NCI-H82 treated with DMSO at 0.1 percent for 48 hours (cell line): ENCODE data around the gene ZMYND12.
A peak's percentile ranks its signal among the peaks of the same experiment; 100 is the strongest.
"Not testable (repeated sequence)": the region's sequence is repeated elsewhere in the genome, so short reads cannot be mapped to it uniquely, and the experiment has no call there.

Experiments
- DNase-seq: peaks from one replicate; lab custom pipeline; 2025; ENCODE audit not compliant: unreplicated experiment; lab: John Stamatoyannopoulos, UW

Gene ZMYND12

DNA sequence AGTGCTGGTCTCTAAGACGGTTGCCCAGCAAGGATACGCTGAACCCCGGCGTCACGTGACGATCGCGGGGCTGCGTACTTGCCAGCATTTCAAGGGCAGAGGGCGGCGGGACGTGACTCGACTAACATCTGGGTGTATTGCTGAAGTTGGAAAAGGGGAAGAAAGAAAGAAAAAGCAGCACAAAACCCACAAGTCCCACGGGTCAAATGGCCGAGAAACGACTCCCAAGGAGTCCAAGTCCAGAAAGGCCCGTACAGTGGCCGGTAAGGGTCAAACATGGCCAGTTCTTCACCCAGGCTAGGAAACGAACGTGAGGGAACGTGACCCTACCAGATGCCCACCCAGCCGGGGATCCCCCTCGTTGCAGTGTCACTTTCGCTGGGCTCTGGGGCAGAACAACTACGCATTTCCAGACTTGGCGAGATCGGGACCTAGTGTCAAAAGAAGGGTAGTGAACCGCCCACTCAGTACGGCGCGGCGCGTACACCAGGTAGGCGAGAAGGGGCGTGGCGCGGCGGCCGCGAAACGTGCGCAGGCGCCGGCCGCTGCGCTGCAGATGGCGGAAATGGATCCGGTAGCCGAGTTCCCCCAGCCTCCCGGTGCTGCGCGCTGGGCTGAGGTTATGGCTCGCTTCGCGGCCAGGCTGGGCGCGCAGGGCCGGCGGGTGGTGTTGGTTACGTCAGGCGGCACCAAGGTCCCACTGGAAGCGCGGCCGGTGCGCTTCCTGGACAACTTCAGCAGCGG, at the start of gene ZMYND12, which contains the start of gene PPCS:
TSS of gene ZMYND12 (minus strand) at position 13 of the 744 bp plus-strand sequence. CDS start 25 bp downstream, outside the sequence.
TSS of gene PPCS (plus strand) at position 534 of the 744 bp plus-strand sequence. CDS start at position 557, 23 bp downstream.
- peak; percentile 58 for DNase-seq

DNA sequence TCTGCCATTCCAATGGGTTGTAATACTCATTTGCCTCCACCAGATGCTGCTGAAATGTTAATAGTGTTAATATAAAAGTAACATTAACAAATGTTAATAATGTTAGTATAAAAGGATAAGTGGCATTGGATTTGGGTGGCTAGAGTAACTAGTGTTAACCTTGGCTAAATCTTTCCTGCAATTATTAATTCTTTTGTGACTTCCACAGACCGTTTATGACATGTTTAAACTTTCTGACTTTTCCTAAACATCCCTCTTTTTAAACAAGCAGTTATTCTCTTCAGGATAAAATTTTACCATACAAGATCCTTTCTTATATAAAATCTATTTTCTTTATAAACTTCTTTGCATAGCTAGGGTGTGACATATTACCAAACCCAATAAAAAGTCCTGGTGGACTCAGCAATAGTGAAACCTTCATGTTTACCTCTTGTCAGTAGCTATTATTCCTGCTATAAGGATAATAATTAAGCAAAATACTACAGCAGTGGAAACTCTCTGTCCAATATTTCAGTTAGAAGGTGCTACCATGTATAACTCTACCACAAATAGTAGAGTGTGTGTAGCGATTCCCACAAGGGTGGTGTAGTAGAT, 48.8 kb upstream of the ZMYND12 start:
- no peak for DNase-seq

GRCh38 chr1:42502031-42502430, 46.2 kb upstream of the ZMYND12 start:
- DNase-seq, result not testable (repeated sequence)

DNA sequence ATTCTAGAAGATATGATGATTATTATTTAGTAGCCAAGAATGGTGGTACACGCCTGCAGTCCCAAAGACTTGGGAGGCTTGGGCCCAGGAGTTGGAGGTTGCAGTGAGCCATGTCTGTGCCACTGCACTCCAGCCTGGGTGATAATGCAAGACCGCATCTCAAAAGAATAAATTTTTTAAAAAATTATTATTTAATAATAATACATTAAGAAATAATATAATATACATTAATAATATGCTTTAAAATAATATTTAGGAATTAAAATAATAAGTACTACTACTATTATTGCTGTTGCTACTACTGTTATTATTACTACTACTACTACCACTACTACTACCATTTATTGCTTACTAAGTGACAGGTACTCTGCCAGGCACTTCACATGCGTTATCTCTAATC, 34.4 kb upstream of the ZMYND12 start:
- no peak for DNase-seq

DNA sequence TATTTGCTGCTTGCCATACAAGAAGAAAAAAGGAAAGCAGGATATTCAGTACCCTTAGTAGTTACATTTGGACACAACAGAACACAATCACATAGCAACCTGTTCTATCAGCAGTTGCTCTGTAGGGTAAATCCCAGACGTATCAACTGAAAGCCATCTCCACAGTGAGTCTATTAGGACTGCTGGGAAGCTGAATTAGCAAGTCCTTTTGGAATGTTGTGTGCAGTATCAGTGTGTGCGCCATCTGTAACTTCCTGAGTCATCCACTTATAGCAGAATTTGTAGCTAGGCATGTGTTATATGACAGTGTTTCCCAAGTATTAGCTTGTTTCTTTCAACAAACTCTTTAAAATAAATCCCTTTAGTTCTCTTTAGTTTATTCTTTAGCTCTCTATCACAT, 28.6 kb upstream of the ZMYND12 start:
- peak; percentile 35 for DNase-seq

DNA sequence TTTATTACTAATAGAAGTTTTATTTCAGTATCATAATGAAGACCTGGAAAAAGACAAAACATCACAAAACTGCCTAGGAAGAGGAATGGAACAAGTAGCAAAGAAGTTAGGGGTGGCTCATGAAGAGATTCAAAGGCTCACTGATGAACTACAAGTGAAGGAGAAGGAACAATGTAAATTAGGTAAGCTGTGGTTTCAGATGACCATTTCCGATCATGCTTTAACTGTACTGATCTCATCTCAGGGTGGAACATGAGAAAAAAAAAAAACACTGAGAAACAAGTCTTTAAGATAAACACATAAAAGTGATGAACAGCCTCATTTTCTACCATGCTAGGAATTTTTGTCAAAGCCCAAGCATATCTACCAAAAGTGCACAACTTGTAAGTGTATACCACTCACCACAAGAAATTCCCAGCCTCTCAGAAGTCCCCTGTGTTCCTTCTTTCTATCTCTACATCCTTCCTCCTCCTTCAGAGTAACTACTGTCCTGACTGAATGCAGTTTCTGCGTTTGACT, 26.9 kb upstream of the ZMYND12 start:
- DNase-seq, result no peak

GRCh38 chr1:42480921-42481320, 25.1 kb upstream of the ZMYND12 start:
- DNase-seq, result no peak

- DNase-seq, result peak; percentile 57
These were observed 23.8 kb upstream of the ZMYND12 start for GRCh38 chr1:42479621-42480020.

GRCh38 chr1:42477775-42478174, 22.0 kb upstream of the ZMYND12 start:
- no peak for DNase-seq

DNA sequence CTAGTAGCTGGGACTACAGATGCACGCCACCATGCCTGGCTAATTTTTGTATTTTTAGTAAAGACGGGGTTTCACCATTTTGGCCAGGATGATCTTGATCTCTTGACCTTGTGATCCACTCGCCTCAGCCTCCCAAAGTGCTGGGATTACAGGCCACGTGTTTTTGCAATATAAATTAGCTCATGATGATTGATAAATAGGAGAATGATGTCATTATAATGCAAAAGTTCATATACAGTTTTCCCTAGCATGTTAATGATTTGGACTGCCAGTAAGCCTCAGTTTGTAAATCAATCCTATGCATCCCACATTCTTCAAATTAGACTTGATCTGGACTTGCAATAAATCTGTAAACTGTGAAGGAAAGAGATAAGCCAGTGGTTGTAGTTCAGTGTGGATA, 21.5 kb upstream of the ZMYND12 start:
- not testable (repeated sequence) for DNase-seq

DNA sequence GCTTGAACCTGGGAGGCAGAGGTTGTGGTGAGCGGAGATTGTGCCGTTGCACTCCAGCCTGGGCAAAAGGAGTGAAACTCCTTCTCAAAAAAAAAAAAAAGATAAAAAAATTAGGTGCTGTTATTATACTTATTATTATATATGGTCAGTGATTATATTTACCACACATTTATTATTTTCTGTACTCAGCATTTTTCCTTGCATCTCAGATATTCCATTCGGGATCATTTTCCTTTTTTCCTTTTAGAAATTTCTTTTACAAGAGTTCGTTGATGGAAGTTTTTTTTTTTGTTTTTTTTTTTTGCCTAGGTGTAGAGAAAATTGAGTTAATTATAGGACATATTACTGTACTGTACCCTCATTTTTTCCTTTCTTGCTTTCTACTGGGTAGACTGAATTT, 20.8 kb upstream of the ZMYND12 start:
- no peak for DNase-seq

- DNase-seq, result no peak
These were observed 13.9 kb upstream of the ZMYND12 start for GRCh38 chr1:42469727-42470126.

GRCh38 chr1:42466030-42466429, 10.2 kb upstream of the ZMYND12 start:
- DNase-seq, result no peak

DNA sequence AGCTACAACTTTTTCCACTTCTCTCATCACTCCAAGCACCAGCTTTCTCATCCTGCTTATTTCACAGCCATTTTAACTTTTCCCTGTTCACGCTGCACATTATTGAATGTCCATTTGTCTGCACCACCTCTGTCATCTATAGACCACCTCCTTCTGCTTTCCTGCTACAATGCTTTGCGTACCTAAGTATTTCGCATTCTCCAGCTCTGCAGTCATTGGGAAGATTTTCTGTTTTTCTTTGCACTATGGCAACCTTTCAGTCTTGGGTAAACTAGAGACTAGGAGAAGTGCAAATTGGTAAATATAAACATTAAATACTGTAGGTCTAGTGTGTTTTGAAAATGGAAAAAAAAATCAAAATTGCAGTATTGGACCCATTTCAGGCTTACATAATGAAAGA, 8.1 kb upstream of the ZMYND12 start:
- DNase-seq, result no peak

GRCh38 chr1:42462828-42463763, 7.3 kb upstream of the ZMYND12 start, which contains the start of gene CCDC30:
Gene CCDC30 (plus strand): TSS chr1:42463286. CDS start chr1:42480552, 17,266 bp downstream.
- DNase-seq, result peak; percentile 91

DNA sequence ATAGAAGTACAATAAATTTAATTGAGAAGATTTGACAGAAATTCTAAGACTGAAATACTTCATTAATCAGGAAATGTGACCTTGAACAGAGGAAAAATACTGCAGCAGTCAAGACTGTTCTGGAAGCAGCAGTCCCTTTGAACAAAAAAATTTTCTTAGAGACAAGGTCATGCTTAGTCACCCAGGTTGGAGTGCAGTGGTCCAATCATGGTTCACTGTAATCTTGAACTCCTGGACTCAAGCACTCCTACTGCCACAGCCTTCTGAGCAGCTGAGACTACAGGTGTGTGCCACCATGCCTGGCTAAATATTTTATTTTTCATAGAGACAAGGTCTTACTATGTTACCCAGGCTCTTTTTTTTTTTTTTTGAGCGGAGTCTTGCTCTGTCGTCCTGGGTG, 5.4 kb upstream of the ZMYND12 start:
- no peak for DNase-seq

DNA sequence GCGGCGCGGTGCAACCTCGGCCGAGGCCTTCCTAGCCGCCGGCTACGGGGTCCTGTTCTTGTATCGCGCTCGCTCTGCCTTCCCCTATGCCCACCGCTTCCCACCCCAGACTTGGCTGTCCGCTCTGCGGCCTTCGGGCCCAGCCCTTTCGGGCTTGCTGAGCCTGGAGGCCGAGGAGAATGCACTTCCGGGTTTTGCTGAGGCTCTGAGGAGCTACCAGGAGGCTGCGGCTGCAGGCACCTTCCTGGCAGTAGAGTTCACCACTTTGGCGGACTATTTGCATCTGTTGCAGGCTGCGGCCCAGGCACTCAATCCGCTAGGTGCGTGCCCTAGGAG, 900 bp upstream of the ZMYND12 start:
- no peak for DNase-seq

DNA sequence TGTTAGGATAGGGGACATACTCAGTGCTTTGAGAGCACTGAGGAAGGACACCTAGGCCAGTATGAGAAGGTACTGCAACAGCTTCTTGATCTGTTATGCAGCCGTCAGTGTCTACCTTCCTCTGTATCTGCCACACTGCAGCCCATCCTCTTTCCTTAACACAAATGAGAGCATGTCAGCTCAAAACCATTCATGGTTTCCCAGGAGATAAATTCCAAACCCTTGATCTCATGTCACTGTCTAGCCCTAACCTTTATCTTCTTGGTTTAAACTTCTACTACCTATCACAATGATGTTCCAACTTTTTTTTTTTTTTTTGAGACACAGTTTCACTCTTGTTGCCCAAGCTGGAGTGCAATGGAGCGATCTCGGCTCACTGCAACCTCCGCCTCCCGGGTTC, 1.4 kb downstream of the ZMYND12 start:
- no peak for DNase-seq

GRCh38 chr1:42453386-42453785, 2.4 kb downstream of the ZMYND12 start:
- no peak for DNase-seq

- no peak for DNase-seq
These were observed 5.8 kb downstream of the ZMYND12 start for GRCh38 chr1:42450061-42450460.

DNA sequence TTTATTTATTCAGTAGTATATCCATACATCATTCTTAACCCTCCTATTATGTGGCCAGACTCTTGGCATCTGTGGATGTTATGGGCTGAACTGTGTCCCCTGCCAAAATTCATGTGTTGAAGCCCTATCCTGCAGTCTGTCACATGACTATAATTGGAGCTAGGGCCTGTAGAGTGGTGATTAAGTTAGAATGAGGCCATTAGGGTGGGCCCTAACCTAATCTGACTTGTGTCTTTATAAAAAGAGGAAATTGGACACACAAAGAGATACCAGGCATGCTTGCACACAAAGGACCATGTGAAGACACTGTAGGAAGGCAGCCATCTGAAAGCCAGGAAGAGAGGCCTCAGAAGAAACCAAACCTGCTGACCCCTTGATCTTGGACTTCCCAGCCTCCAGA, 6.6 kb downstream of the ZMYND12 start:
- DNase-seq, result no peak
